Measurements from ENCODE around the gene SCT.

DNA sequence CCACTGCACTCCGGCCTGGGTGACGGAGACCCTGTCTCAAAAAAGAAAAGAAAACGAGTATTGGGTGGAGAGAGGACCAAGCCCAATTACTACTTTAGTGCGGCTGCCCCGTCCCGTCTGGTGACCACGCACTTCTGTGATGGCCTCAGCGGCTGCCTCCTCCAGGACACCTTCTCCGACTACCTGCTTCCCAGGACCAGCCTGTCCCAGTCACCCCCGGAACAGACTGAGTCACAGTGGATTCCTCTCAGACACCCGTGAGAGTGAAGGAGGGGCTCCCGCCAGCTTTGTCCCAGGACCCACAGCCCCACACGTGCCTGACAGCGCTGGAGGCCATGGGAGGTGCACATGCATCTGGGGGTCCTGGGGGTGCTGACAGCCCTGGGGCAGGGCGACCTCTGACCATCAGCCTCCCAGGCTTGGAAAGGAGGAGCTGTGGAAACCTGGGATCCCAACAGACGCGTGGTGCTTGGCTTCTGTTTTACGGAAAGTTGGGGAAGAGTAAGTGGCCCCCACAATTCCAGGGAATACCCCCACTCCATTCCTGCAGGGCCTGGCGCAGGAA, 14.9 kb upstream of the SCT start:
- TF ChIP-seq, protein P1, sequence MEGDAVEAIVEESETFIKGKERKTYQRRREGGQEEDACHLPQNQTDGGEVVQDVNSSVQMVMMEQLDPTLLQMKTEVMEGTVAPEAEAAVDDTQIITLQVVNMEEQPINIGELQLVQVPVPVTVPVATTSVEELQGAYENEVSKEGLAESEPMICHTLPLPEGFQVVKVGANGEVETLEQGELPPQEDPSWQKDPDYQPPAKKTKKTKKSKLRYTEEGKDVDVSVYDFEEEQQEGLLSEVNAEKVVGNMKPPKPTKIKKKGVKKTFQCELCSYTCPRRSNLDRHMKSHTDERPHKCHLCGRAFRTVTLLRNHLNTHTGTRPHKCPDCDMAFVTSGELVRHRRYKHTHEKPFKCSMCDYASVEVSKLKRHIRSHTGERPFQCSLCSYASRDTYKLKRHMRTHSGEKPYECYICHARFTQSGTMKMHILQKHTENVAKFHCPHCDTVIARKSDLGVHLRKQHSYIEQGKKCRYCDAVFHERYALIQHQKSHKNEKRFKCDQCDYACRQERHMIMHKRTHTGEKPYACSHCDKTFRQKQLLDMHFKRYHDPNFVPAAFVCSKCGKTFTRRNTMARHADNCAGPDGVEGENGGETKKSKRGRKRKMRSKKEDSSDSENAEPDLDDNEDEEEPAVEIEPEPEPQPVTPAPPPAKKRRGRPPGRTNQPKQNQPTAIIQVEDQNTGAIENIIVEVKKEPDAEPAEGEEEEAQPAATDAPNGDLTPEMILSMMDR (IDR thresholded peaks at IDR 0.05; ENCODE audit: control extremely low read depth in 1 of 3, insufficient read depth in 1 of 3, low read depth in 1 of 3, low read length in 3 of 3) = no peak
- TF ChIP-seq FOSL1 (IDR thresholded peaks at IDR 0.05; ENCODE audit: insufficient read depth, low read depth, low read length) = no peak
- TF ChIP-seq MAX (IDR thresholded peaks at IDR 0.05) = no peak
- TF ChIP-seq POLR2A (IDR thresholded peaks at IDR 0.05; ENCODE audit: control extremely low read depth in 1 of 2, low read depth in 2 of 2, low read length in 2 of 2) = no peak
- TF ChIP-seq POLR2AphosphoS5 (IDR thresholded peaks at IDR 0.05; ENCODE audit: low read depth, low read length) = no peak; the same call in 1 of the 2 replicates
- TF ChIP-seq RFX5 (IDR thresholded peaks at IDR 0.05; ENCODE audit: borderline replicate concordance, low read depth, low read length) = no peak
- no peak for TF ChIP-seq EZH2 (IDR thresholded peaks at IDR 0.05; ENCODE audit: low read depth, low read length, severe bottlenecking)
- TF ChIP-seq CBX5 (IDR thresholded peaks at IDR 0.05; ENCODE audit: low read depth, low read length) = no peak
- no peak for TF ChIP-seq TBP (IDR thresholded peaks at IDR 0.05; ENCODE audit: low read depth, low read length)
- TF ChIP-seq USF2 (IDR thresholded peaks at IDR 0.05; ENCODE audit: low read length) = no peak
- TF ChIP-seq TCF12 (IDR thresholded peaks at IDR 0.05; ENCODE audit: low read depth, low read length) = no peak
- no peak for TF ChIP-seq ZNF274 (IDR thresholded peaks at IDR 0.05; ENCODE audit: borderline replicate concordance, extremely low read depth, low read length)
